ENCODE data around the gene LAMA2. TPM values are rescaled to one million over a fixed set of nuclear protein-coding genes. Genes with fewer than 3 reads are reported as not detected.

LAMA2 gene
- total RNA-seq, 2 experiments from 2014 or later, result 2.0 to 3.0 TPM

GRCh38 chr6:129105793-129106192 lies 222.9 kb downstream of the LAMA2 start:
- H3K9me3 Mint-ChIP-seq, result no peaks in the 10 kb centered on the region
- H3K27me3 Mint-ChIP-seq, result peaks cover 14% of the 10 kb centered on the region
- no peak overlapping the region for H3K27ac Mint-ChIP-seq
- no peaks in the 10 kb centered on the region for H3K4me1 Mint-ChIP-seq
- H3K4me3 Mint-ChIP-seq, result no peak overlapping the region
- DNase-seq, result no peak
- H3K36me3 Mint-ChIP-seq, result no peaks in the 10 kb centered on the region

- Mint-ChIP-seq H3K4me1 (no peaks in the 10 kb centered on the region), H3K27ac (no peak overlapping the region), H3K9me3 (no peaks in the 10 kb centered on the region), H3K36me3 (no peaks in the 10 kb centered on the region), H3K4me3 (no peak overlapping the region), H3K27me3 (peaks cover 19% of the 10 kb centered on the region)
- no peak for DNase-seq
Measured at GRCh38 chr6:129108337-129108736, 225.4 kb downstream of the LAMA2 start.

DNA sequence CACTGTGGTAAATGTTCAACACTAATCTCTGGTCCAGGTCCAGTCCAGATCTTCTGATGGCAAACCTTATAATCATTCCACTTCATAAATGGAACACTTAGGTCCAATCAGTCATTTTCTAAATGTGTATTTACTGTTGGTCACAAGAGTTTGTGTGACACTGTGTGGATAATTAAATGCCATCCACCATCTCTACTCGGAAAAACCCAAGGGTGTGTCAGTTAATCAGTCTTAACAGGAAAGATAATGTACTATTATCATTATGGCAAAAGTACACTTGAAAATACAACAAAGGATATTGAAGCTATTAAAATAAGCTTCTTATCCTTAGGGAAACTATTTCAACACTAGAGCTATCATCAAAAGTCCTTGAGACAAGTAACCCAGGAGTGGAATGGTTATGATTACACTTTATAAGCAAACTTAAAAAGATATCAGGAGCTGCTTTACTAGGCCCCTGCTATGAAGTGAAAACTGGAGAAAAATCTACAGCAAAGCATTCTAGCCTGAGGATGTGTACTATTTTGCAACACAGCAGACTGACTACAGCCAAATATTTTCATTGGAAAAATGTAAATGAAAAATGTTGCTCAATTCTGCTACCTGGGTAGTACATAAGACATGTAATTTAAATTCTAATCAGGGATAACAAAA lies 227.9 kb downstream of the LAMA2 start:
- no peaks in the 10 kb centered on the region for H3K9me3 Mint-ChIP-seq
- H3K36me3 Mint-ChIP-seq, result no peaks in the 10 kb centered on the region
- peaks cover 19% of the 10 kb centered on the region for H3K27me3 Mint-ChIP-seq
- H3K27ac Mint-ChIP-seq, result no peak overlapping the region
- no peaks in the 10 kb centered on the region for H3K4me1 Mint-ChIP-seq
- H3K4me3 Mint-ChIP-seq, result no peak overlapping the region
- no peak for DNase-seq

DNA sequence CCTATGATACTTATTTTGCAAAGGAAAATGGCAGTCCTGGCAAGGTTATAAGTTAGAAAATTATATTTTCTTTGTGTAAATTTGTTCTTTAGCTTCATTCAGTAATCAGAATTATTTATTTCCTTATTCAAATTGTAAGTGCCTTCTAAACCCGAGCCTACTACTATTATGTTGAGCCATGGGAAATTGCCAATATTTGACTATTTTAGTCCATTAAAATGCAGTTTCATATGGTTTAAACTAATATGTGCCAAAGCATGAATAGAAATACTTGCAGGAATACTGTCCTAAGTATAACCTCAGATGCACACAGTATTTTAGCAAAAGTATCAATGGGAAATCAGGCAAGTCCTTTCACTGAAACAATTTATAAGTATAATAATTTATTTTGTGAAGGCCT lies 228.4 kb downstream of the LAMA2 start:
- no peak overlapping the region for H3K4me3 Mint-ChIP-seq
- H3K4me1 Mint-ChIP-seq, result no peaks in the 10 kb centered on the region
- H3K9me3 Mint-ChIP-seq, result no peaks in the 10 kb centered on the region
- no peak for DNase-seq
- no peak overlapping the region for H3K27ac Mint-ChIP-seq
- peaks cover 19% of the 10 kb centered on the region for H3K27me3 Mint-ChIP-seq
- no peaks in the 10 kb centered on the region for H3K36me3 Mint-ChIP-seq

- H3K36me3 Mint-ChIP-seq, result no peaks in the 10 kb centered on the region
- no peak for DNase-seq
- H3K4me1 Mint-ChIP-seq, result no peaks in the 10 kb centered on the region
- peaks cover 18% of the 10 kb centered on the region for H3K27me3 Mint-ChIP-seq
- no peaks in the 10 kb centered on the region for H3K9me3 Mint-ChIP-seq
- H3K27ac Mint-ChIP-seq, result no peak overlapping the region
- no peak overlapping the region for H3K4me3 Mint-ChIP-seq
Measured at GRCh38 chr6:129111853-129112252, 228.9 kb downstream of the LAMA2 start.

GRCh38 chr6:129112591-129112990 lies 229.7 kb downstream of the LAMA2 start:
- no peak for DNase-seq
- Mint-ChIP-seq H3K9me3 (no peaks in the 10 kb centered on the region), H3K4me1 (no peaks in the 10 kb centered on the region), H3K36me3 (no peaks in the 10 kb centered on the region), H3K4me3 (no peak overlapping the region), H3K27ac (no peak overlapping the region), H3K27me3 (peaks cover 13% of the 10 kb centered on the region)

DNA sequence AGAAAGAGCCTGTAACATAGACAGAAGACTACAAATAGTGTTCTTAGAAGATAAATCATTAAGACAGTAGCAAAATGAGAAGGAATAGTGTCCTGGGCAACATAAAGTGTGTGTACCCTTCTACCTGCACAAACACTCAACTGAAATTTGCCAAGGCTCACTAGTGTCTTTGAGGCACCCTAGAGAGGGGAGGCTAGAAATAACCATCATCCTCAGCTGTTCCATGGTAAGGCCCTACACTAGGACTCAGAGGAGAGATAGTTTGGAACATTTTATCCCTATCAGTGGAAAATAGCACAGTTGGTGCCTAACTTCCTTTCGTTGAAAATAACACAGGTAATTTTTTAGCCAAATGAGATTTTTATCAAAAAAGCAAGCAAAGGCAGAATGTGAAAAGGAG lies 230.7 kb downstream of the LAMA2 start:
- H3K9me3 Mint-ChIP-seq, result no peaks in the 10 kb centered on the region
- H3K27ac Mint-ChIP-seq, result no peak overlapping the region
- no peaks in the 10 kb centered on the region for H3K4me1 Mint-ChIP-seq
- no peak overlapping the region for H3K4me3 Mint-ChIP-seq
- H3K36me3 Mint-ChIP-seq, result no peaks in the 10 kb centered on the region
- DNase-seq, result no peak
- peaks cover 9% of the 10 kb centered on the region for H3K27me3 Mint-ChIP-seq

GRCh38 chr6:129114636-129115391 lies 231.9 kb downstream of the LAMA2 start:
- H3K36me3 Mint-ChIP-seq, result no peaks in the 10 kb centered on the region
- H3K27me3 Mint-ChIP-seq, result peaks cover 5% of the 10 kb centered on the region
- H3K27ac Mint-ChIP-seq, result no peak overlapping the region

GRCh38 chr6:129115471-129115870 lies 232.5 kb downstream of the LAMA2 start:
- Mint-ChIP-seq H3K36me3 (no peaks in the 10 kb centered on the region), H3K27ac (no peak overlapping the region), H3K4me3 (no peak overlapping the region), H3K9me3 (no peaks in the 10 kb centered on the region), H3K4me1 (no peaks in the 10 kb centered on the region), H3K27me3 (peaks cover 6% of the 10 kb centered on the region)
- no peak for DNase-seq

More at GRCh38 chr6:129114636-129115391, 231.9 kb downstream of the LAMA2 start:
- Mint-ChIP-seq H3K4me1 (no peaks in the 10 kb centered on the region), H3K4me3 (no peak overlapping the region), H3K9me3 (no peaks in the 10 kb centered on the region)
- no peak for DNase-seq

GRCh38 chr6:129117355-129117754 lies 234.4 kb downstream of the LAMA2 start:
- no peak overlapping the region for H3K27ac Mint-ChIP-seq
- H3K4me3 Mint-ChIP-seq, result no peak overlapping the region
- H3K9me3 Mint-ChIP-seq, result no peaks in the 10 kb centered on the region
- H3K27me3 Mint-ChIP-seq, result peaks cover 6% of the 10 kb centered on the region
- DNase-seq, result no peak
- no peaks in the 10 kb centered on the region for H3K36me3 Mint-ChIP-seq
- H3K4me1 Mint-ChIP-seq, result no peaks in the 10 kb centered on the region

GRCh38 chr6:129120856-129121638 lies 238.1 kb downstream of the LAMA2 start:
- Mint-ChIP-seq H3K36me3 (no peaks in the 10 kb centered on the region), H3K4me1 (no peaks in the 10 kb centered on the region), H3K27ac (no peak overlapping the region), H3K4me3 (no peak overlapping the region), H3K9me3 (no peaks in the 10 kb centered on the region), H3K27me3 (peaks cover 3% of the 10 kb centered on the region)
- no peak for DNase-seq

- Mint-ChIP-seq H3K4me1 (no peaks in the 10 kb centered on the region), H3K27me3 (peaks cover 3% of the 10 kb centered on the region), H3K9me3 (no peaks in the 10 kb centered on the region), H3K4me3 (no peak overlapping the region), H3K27ac (no peak overlapping the region), H3K36me3 (no peaks in the 10 kb centered on the region)
- no peak for DNase-seq
Measured at GRCh38 chr6:129124347-129124746, 241.4 kb downstream of the LAMA2 start.

DNA sequence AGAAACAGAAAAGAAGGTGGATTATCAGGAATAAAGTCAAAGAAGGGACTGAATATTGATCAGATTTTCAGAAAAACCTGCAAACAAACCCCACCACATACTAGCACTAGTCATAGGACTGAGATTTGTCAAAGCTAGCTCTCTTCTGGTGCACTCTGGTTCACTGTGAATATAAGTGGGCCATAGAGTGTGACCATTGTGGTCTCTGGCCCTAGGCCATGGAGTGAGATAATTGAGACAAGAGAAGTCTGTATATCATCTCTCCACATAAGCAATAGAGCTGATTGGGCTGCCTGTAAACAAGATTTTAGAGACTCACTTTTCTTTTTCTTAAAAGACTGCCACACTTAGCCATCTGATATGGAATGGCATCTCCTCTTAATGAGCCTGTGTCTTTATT lies 247.2 kb downstream of the LAMA2 start:
- Mint-ChIP-seq H3K27ac (no peak overlapping the region), H3K9me3 (no peaks in the 10 kb centered on the region), H3K36me3 (no peaks in the 10 kb centered on the region), H3K27me3 (peaks cover 11% of the 10 kb centered on the region), H3K4me3 (no peak overlapping the region), H3K4me1 (no peaks in the 10 kb centered on the region)
- no peak for DNase-seq

DNA sequence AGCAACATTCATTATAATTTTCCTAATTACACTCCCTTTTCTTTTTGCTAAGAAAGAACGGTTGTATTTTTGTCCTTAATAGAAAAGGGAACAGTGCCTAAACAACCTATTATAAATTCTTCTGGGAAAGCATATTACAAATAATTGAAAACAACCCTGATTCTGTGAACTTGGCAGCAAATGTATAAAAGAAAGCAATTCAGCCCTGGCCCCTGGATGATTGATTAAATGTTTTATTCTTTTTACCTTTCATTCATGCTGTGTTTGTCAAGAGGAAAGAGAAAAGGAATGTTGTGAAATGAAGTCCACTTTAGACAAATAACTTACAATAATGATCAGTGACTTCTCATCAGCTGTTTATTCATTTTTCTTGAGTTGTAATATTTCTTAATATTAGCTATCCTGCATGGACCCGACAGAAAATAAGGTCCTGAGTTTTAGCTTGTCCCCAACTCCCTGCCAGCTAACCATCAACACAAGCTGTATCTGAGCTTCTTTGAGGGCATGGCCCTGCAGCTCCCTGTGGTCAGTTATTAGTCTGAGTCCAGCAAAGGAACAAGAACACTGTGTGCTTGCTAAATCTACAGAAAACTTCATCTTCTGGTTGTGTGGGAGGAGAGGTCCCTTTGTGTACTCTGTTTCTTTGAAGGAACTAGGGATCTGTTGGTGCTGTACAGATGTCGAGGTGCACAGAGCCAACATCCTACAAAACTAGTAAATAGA lies 248.2 kb downstream of the LAMA2 start:
- no peaks in the 10 kb centered on the region for H3K9me3 Mint-ChIP-seq
- no peak for DNase-seq
- H3K27ac Mint-ChIP-seq, result no peak overlapping the region
- no peaks in the 10 kb centered on the region for H3K4me1 Mint-ChIP-seq
- peaks cover 11% of the 10 kb centered on the region for H3K27me3 Mint-ChIP-seq
- H3K36me3 Mint-ChIP-seq, result no peaks in the 10 kb centered on the region
- H3K4me3 Mint-ChIP-seq, result no peak overlapping the region

- Mint-ChIP-seq H3K4me1 (no peaks in the 10 kb centered on the region), H3K9me3 (no peaks in the 10 kb centered on the region), H3K4me3 (no peak overlapping the region), H3K27ac (no peak overlapping the region), H3K36me3 (no peaks in the 10 kb centered on the region), H3K27me3 (peaks cover 16% of the 10 kb centered on the region)
- no peak for DNase-seq
Measured at GRCh38 chr6:129133770-129134192, 250.8 kb downstream of the LAMA2 start.
